Ascending aorta (tissue), 2 donors: ENCODE data around the gene PERM1. TPM values are rescaled to one million over a fixed set of nuclear protein-coding genes. Genes with fewer than 3 reads are reported as not detected.

Experiments
- DNase-seq, 2 donors: peaks; one replicate each; pipeline ENCODE4 v3.0.0-alpha.2; 2019; ENCODE audit warnings: low spot score in 2 of 2
- H3K27ac ChIP-seq, 2 donors: fragments of 200-600 bp; sonication (generic); one replicate each; pipeline ENCODE4 v1.5.1; 2016 to 2017; ENCODE audit warnings: mild to moderate bottlenecking in 1 of 2
- H3K27me3 ChIP-seq: fragments of 200-600 bp; sonication (generic); one replicate; pipeline ENCODE4 v1.5.1; 2017
- H3K36me3 ChIP-seq, 2 donors: fragments of 200-600 bp; sonication (generic); one replicate each; pipeline ENCODE4 v1.5.1; 2016
- H3K4me1 ChIP-seq, 2 donors: fragments of 200-600 bp; sonication (generic); one replicate each; pipeline ENCODE4 v1.5.1; 2016 to 2017; ENCODE audit warnings: mild to moderate bottlenecking in 1 of 2
- H3K4me3 ChIP-seq, 2 donors: fragments of 200-600 bp; sonication (generic); one replicate each; pipeline ENCODE4 v1.5.1; 2016 to 2017; ENCODE audit warnings: mild to moderate bottlenecking in 1 of 2
- H3K9me3 ChIP-seq, 2 donors: fragments of 200-600 bp; sonication (generic); one replicate each; pipeline ENCODE4 v1.5.1; 2016
- CTCF ChIP-seq, 3 experiments: fragments of 200-600 bp in 2 of 3; fragments of 450-650 bp in 1 of 3; sonication (generic) in 2 of 3; IDR thresholded peaks; one replicate each; pipeline ENCODE4 v1.5.1; 2016 to 2019; ENCODE audit warnings: antibody characterized with exemption in 3 of 3, mild to moderate bottlenecking in 1 of 3, moderate library complexity in 1 of 3
- intact Hi-C: fragments of 100-400 bp; cut with DNase I; formaldehyde crosslinking; loops from one replicate; pipeline ENCODE4 v1.15.1; 2023
- total RNA-seq: library from RNA; depleted of rRNA; stranded (reverse); fragments of >200 nt; gene quantifications from one replicate; pipeline ENCODE4 v1.1.0, GENCODE V29; 2016

The PERM1 gene
- total RNA-seq, 1 donor from 2014 or later = not detected

GRCh38 chr1:953524-954320, 28.2 kb downstream of the PERM1 start:
- no peak overlapping the region for H3K4me3 ChIP-seq
- peaks cover 8 to 14% of the 10 kb centered on the region in 2 donors for H3K4me1 ChIP-seq
- H3K9me3 ChIP-seq = no peaks in the 10 kb centered on the region
- no peak for TF ChIP-seq CTCF (IDR thresholded peaks at IDR 0.05)
- intact Hi-C loops = no loop called here
- no peak overlapping the region for H3K27ac ChIP-seq
- DNase-seq = no peak
- no peaks in the 10 kb centered on the region for H3K27me3 ChIP-seq
- H3K36me3 ChIP-seq = peaks cover 59 to 83% of the 10 kb centered on the region in 2 donors

- DNase-seq = no peak
- peaks cover 65 to 94% of the 10 kb centered on the region in 2 donors for H3K36me3 ChIP-seq
- no peak for TF ChIP-seq CTCF (IDR thresholded peaks at IDR 0.05)
- H3K9me3 ChIP-seq = no peaks in the 10 kb centered on the region
- H3K27ac ChIP-seq = no peak overlapping the region
- peaks cover 2 to 3% of the 10 kb centered on the region in 2 donors for H3K4me1 ChIP-seq
- no peaks in the 10 kb centered on the region for H3K27me3 ChIP-seq
- intact Hi-C loops = no loop called here
- H3K4me3 ChIP-seq = no peak overlapping the region
Observed at GRCh38 chr1:952603-953002, 29.3 kb downstream of the PERM1 start.

GRCh38 chr1:952201-952600, 29.7 kb downstream of the PERM1 start:
- H3K4me1 ChIP-seq = no peaks in the 10 kb centered on the region
- intact Hi-C loops = no loop called here
- no peak for TF ChIP-seq CTCF (IDR thresholded peaks at IDR 0.05)
- no peak for DNase-seq
- H3K27ac ChIP-seq = no peak overlapping the region
- no peaks in the 10 kb centered on the region for H3K27me3 ChIP-seq
- no peaks in the 10 kb centered on the region for H3K9me3 ChIP-seq
- peaks cover 69 to 98% of the 10 kb centered on the region in 2 donors for H3K36me3 ChIP-seq
- H3K4me3 ChIP-seq = no peak overlapping the region

GRCh38 chr1:951364-951763, 30.5 kb downstream of the PERM1 start:
- no peaks in the 10 kb centered on the region for H3K4me1 ChIP-seq
- H3K27ac ChIP-seq = no peak overlapping the region
- peaks cover 69 to 98% of the 10 kb centered on the region in 2 donors for H3K36me3 ChIP-seq
- H3K27me3 ChIP-seq = no peaks in the 10 kb centered on the region
- DNase-seq = no peak
- intact Hi-C loops = no loop called here
- H3K4me3 ChIP-seq = no peak overlapping the region
- no peak for TF ChIP-seq CTCF (IDR thresholded peaks at IDR 0.05)
- no peaks in the 10 kb centered on the region for H3K9me3 ChIP-seq

GRCh38 chr1:950881-951280, 31.0 kb downstream of the PERM1 start:
- Histone ChIP-seq H3K27ac (no peak overlapping the region), H3K36me3 (peaks cover 64 to 98% of the 10 kb centered on the region in 2 donors), H3K27me3 (no peaks in the 10 kb centered on the region), H3K4me3 (no peak overlapping the region), H3K4me1 (no peaks in the 10 kb centered on the region), H3K9me3 (no peaks in the 10 kb centered on the region)
- no peak for DNase-seq
- intact Hi-C loops = no loop called here
- no peak for TF ChIP-seq CTCF (IDR thresholded peaks at IDR 0.05)
